ENCODE data around the gene SHC3. TPM values are rescaled to one million over a fixed set of nuclear protein-coding genes. Genes with fewer than 3 reads are reported as not detected.

The SHC3 gene
- total RNA-seq, 1 experiment from 2014 or later, result 4.0 TPM

DNA sequence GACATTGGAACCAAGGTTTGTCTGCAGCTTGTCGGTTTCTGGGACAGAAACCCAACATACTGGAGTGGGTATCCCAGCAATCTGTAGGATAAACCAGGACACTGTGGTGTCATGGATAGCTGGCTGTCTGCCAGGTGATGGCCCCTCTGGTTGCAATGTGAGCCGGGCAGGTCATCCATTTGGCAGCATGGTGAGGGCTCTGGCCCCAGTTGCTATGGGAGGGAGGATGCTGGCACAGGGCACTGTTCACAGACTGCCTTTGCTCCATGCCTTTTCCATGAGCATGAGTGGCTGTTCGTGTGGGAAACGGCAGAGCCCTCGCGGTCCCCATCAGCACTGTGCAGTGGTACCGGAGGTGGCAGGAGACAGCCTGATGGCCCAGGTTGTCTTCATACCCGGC, 181.0 kb downstream of the SHC3 start:
- intact Hi-C loops (cut with micrococcal nuclease; ENCODE audit: unreplicated experiment), result loop anchor here (5.0 kb wide), 1 partner anchor 890 kb away; no protein-coding TSS in a partner anchor
- Mint-ChIP-seq H3K36me3 (ENCODE audit: insufficient read depth, unreplicated experiment) (no peaks in the 10 kb centered on the region), H3K27ac (ENCODE audit: unreplicated experiment) (no peak overlapping the region), H3K27me3 (ENCODE audit: unreplicated experiment) (no peaks in the 10 kb centered on the region), H3K9me3 (ENCODE audit: low read depth, unreplicated experiment) (no peaks in the 10 kb centered on the region), H3K4me3 (ENCODE audit: low read depth, unreplicated experiment) (no peak overlapping the region), H3K4me1 (ENCODE audit: low read depth, unreplicated experiment) (no peaks in the 10 kb centered on the region)
- TF ChIP-seq, protein P1, sequence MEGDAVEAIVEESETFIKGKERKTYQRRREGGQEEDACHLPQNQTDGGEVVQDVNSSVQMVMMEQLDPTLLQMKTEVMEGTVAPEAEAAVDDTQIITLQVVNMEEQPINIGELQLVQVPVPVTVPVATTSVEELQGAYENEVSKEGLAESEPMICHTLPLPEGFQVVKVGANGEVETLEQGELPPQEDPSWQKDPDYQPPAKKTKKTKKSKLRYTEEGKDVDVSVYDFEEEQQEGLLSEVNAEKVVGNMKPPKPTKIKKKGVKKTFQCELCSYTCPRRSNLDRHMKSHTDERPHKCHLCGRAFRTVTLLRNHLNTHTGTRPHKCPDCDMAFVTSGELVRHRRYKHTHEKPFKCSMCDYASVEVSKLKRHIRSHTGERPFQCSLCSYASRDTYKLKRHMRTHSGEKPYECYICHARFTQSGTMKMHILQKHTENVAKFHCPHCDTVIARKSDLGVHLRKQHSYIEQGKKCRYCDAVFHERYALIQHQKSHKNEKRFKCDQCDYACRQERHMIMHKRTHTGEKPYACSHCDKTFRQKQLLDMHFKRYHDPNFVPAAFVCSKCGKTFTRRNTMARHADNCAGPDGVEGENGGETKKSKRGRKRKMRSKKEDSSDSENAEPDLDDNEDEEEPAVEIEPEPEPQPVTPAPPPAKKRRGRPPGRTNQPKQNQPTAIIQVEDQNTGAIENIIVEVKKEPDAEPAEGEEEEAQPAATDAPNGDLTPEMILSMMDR (IDR thresholded peaks at IDR 0.05; ENCODE audit: unreplicated experiment), result no peak
- DNase-seq, result no peak
- CTCF ChIA-PET, result no interaction called here
- BruUV-seq (replicated peaks), result no TSS peak

DNA sequence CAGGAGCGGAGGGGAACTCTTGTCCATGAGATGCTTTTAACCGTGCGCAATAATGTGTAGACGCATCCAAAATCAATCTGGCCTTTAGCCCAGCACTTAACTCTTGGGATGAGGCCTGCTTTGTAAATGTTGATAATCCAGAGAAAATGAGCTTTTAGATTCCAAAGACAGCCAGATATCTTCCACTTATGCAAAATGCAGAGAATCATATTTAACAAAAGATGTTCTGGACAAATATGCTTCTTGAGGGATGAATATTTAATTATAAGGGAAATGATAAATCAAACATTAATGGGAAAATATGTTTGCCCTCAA, 181.7 kb downstream of the SHC3 start:
- no TSS peak for BruUV-seq (replicated peaks)
- TF ChIP-seq, protein P1 (IDR thresholded peaks at IDR 0.05; ENCODE audit: unreplicated experiment), result no peak
- Mint-ChIP-seq H3K4me3 (ENCODE audit: low read depth, unreplicated experiment) (no peak overlapping the region), H3K36me3 (ENCODE audit: insufficient read depth, unreplicated experiment) (no peaks in the 10 kb centered on the region), H3K27me3 (ENCODE audit: unreplicated experiment) (no peaks in the 10 kb centered on the region), H3K27ac (ENCODE audit: unreplicated experiment) (no peak overlapping the region), H3K4me1 (ENCODE audit: low read depth, unreplicated experiment) (no peaks in the 10 kb centered on the region), H3K9me3 (ENCODE audit: low read depth, unreplicated experiment) (no peaks in the 10 kb centered on the region)
- CTCF ChIA-PET, result no interaction called here
- DNase-seq, result no peak
- intact Hi-C loops (cut with micrococcal nuclease; ENCODE audit: unreplicated experiment), result loop anchor here (5.0 kb wide), 1 partner anchor 890 kb away; no protein-coding TSS in a partner anchor

DNA sequence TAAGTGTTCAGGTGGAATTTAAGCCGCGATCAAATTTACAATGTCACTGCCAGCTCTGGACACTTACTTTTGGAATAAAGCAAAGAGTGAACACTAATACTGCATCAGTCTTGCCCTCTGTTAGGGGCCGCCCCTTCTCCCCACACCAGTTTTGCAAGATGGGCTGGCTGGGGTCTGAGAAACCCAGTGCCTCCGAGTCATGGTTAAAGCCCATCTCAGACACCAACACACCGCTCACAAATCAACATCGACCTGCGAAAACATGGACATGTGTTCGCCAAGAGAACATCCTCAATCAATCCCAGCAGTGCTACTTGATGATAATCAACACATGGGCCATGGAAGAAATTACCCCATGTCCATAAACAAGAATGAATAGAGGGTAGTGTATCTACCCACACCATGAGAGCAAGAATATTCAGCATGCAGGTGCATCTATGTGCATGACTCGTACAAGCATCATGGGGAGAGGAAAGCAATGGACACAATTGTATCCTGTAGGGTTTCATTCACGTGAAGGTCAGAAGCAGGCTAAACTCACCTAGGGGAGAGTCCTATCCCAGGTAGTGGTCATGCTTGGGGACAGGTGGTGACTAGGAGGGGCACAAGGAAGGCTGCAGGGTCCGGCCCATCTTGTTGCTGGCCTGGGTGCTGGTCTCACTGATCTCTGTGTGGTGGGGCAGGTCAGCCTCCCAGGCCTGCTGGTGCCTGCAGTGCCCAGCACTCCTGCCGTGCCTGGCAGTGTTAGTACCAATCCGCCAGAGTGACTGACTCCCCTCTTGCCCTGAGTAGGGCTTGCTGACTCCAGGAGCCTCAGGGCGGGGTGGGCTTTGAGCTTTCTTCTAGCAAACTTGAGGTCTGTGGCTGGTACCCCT, 182.3 kb downstream of the SHC3 start:
- Mint-ChIP-seq H3K4me1 (ENCODE audit: low read depth, unreplicated experiment) (no peaks in the 10 kb centered on the region), H3K27me3 (ENCODE audit: unreplicated experiment) (no peaks in the 10 kb centered on the region), H3K9me3 (ENCODE audit: low read depth, unreplicated experiment) (no peaks in the 10 kb centered on the region), H3K27ac (ENCODE audit: unreplicated experiment) (no peak overlapping the region), H3K4me3 (ENCODE audit: low read depth, unreplicated experiment) (no peak overlapping the region), H3K36me3 (ENCODE audit: insufficient read depth, unreplicated experiment) (no peaks in the 10 kb centered on the region)
- no peak for DNase-seq
- TF ChIP-seq, protein P1 (IDR thresholded peaks at IDR 0.05; ENCODE audit: unreplicated experiment), result no peak
- BruUV-seq (replicated peaks), result no TSS peak
- CTCF ChIA-PET, result no interaction called here
- intact Hi-C loops (cut with micrococcal nuclease; ENCODE audit: unreplicated experiment), result loop anchor here (5.0 kb wide), 1 partner anchor 889 kb away; no protein-coding TSS in a partner anchor

DNA sequence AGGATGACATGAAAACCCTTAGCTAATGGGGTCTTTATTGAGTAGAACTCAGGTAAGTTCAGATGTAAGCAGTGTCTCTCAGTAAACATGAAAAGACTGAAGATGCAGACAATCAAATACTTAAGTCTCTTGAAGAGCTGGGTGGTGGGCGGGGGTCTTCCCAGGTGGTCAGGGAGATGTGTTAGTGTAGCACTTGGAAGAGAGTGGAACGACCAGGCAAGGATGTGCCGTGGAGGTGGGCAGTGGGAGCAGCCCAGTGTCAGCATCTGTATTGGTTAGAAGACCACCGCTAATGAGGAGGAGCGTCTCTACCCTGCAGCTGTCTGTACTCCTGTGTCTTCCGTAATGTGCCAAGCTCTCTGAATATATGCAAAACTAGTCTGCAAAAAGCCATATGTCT, 183.0 kb downstream of the SHC3 start:
- Mint-ChIP-seq H3K36me3 (ENCODE audit: insufficient read depth, unreplicated experiment) (no peaks in the 10 kb centered on the region), H3K9me3 (ENCODE audit: low read depth, unreplicated experiment) (no peaks in the 10 kb centered on the region), H3K27me3 (ENCODE audit: unreplicated experiment) (no peaks in the 10 kb centered on the region), H3K4me1 (ENCODE audit: low read depth, unreplicated experiment) (no peaks in the 10 kb centered on the region), H3K4me3 (ENCODE audit: low read depth, unreplicated experiment) (no peak overlapping the region), H3K27ac (ENCODE audit: unreplicated experiment) (no peak overlapping the region)
- intact Hi-C loops (cut with micrococcal nuclease; ENCODE audit: unreplicated experiment), result loop anchor here (5.0 kb wide), 1 partner anchor 888 kb away; no protein-coding TSS in a partner anchor
- CTCF ChIA-PET, result no interaction called here
- TF ChIP-seq, protein P1 (IDR thresholded peaks at IDR 0.05; ENCODE audit: unreplicated experiment), result no peak
- no TSS peak for BruUV-seq (replicated peaks)
- DNase-seq, result no peak

All from Calu3 (cell line).